ENCODE measurements around the gene CINP.

GRCh38 chr14:102371361-102371760 lies 8.7 kb upstream of the CINP start:
- no peak for TF ChIP-seq EZH2 (IDR thresholded peaks at IDR 0.05; ENCODE audit: borderline replicate concordance, low read length)
- TF ChIP-seq CTCF (conservative IDR thresholded peaks at IDR 0.05 in 1 of 2, IDR thresholded peaks at IDR 0.05 in 1 of 2; ENCODE audit: extremely low read depth in 1 of 2, insufficient read depth in 1 of 2, low read depth in 1 of 2, low read length in 2 of 2) = no peak
